ENCODE data around the gene SCN2A.

SCN2A gene

DNA sequence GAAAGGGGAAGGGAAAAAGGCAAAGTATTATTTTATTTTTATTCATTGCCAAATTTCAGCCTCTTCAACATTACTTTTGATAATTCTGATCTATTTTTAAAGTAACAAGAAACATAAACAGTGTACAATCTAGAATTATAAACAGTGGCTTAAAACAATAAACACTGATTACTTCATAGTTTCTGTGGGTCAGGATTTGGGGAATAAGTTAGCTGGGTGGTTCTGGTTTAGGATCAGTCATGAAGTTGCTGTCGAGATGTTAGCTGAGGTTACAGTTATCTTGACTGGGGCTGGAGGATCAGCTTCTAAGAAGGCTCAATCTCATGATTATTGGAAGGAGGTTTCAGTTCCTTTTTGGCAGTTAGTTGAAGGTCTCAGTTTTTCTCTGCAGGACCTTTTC, 109.2 kb downstream of the SCN2A start:
- DNase-seq = no peak

DNA sequence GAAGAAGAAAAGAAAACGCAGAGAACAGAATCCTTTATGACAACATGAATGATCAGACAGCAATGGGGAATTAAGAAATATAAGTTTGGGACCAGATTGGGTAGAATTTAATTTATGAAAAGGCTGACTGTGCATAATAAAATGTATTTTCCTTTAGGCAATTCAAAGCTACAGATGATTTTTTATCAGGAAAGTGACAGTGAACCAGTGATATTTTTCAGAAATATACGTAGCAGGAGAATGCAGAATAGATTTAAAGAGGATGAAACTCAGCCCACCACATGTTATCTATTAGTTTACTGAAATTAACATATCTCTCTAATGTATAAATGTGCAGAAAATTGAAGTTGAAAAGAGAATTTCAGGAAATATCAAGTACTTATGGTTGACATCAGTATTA, 110.0 kb downstream of the SCN2A start:
- DNase-seq = no peak

DNA sequence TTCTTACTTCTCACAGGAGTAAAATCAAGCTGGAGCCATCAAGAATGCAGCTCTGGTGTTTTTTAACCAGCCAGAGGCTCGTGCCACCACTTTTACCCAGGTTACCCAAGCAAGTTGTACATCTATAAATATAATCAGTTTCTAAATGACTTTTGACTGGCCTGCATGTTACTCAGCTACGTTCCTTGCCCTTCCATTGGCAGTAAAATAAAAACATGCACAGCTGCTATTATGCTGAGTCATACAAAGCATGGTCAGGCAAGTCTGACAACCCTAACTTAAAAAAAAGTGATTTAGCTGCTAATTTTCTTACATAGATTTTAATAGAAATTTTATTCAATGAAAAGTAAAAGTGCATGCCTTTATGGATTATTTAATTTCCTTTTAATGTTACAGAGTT, 118.5 kb downstream of the SCN2A start:
- peak; percentile 75 for DNase-seq

DNA sequence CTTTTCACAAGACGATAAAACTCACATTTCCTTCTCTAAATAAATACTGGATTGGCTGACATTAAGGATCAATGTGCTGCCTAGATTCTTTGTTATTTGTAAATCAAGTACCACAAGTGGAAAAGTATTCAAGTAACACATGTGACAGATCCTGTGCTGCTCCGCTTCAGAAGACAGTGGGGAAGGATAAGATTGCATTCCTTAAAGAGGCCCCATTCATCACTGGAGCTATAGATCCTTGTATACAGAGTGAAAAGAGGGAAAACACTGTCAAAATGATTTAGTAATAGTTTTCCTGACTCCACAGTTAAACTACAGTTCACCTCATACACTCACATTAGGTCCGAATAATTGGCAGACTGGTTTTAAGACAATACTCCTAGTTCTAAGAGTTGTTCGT, 122.3 kb downstream of the SCN2A start:
- DNase-seq = no peak

DNA sequence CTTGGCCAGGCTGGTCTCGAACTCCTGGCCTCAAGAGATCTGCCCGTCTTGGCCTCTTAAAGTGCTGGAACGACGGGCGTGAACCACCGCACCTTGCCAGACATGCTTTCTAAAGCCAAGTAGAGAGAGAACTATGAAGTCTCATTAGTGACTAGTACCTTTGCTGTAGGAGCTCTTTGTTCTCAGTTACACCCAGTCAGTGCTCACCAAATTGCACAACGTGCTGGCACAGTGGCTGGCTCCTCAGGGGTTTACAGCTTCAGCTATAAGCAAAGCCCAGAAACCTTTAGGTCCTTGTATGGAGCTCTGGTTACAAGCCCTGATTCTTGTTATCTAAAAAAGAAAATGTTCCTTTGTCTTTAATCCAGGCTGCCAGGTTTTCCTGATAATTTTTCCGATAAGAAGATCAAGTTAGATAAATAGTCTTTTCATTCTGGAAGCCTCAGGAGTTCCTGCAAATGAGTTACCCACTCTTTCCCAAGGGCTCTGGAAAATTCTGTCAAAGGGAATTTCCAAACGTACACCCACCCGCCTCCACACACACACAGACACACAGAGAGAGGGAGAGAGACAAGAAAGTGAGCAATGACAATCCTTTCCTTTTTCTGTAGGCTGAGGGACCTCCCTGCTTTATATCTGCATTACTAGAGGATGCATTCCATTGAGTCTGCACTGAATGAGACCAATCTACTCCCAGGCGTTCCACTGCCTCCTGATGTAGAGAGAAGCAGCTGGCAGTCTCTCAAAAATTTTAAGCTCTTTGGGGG, 130.1 kb downstream of the SCN2A start:
- peak; percentile 17 for DNase-seq

DNA sequence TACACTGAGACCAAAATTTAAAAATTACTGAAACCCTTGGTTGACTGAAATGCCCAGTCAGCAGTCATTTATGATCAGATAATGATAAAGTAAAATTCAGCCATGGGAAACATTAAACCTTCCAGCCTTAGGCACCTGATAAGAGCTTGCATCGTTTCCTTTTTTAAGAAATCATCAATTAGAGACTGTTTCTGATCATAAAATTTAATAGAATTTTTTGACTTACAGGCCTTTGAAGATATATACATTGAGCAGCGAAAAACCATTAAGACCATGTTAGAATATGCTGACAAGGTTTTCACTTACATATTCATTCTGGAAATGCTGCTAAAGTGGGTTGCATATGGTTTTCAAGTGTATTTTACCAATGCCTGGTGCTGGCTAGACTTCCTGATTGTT, 130.7 kb downstream of the SCN2A start:
- DNase-seq = peak; percentile 35

DNA sequence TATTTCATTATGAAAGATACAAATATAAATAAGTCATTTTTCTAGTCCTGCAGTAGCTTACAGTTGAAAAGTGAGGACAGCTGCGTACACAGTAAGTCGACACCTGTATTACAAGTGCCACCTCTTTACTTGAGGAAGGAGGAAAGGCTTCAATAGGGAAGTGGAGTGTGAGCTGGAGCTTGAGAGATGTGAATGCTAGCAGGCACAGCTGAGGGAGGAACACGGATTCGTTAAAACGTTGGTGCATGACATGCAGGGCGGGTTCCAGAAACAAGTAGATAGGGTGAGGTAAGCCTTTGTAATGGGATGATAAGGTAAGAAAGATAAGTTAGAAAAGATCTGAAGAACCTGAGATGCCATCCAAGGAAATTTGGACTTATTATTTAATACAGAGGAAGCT, 132.1 kb downstream of the SCN2A start:
- DNase-seq = peak; percentile 99

DNA sequence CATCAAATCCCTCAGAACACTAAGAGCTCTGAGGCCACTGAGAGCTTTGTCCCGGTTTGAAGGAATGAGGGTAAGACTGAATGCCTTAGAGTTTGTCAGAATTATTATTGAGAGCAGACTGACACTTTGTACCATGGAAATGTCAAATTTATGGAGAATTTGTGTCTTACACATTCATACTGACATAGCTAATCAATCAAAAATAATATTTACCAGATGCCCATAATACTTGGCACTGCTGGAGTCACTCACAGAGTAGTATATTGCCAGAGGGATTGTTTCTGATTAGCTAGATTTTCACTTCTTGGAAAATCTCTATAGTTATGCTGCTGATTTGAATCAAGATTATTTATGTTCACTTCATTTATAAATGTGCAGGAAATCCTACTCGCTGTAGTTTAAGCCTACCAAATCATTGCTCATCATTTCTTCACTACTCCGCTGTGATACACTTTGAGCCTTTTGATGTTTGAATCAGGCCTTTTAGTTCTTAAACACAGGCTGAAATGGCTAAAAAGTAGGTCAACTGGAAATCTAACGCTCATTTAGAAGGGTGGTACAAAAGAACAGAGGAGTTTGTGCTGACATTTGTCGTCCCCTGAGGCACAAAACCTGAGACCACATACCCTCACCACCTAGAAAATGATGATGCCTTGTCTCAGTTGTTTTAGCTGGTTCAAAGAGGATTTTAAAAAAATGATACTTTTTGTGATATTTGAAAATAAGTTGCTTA, 134.2 kb downstream of the SCN2A start:
- DNase-seq = peak; percentile 32

DNA sequence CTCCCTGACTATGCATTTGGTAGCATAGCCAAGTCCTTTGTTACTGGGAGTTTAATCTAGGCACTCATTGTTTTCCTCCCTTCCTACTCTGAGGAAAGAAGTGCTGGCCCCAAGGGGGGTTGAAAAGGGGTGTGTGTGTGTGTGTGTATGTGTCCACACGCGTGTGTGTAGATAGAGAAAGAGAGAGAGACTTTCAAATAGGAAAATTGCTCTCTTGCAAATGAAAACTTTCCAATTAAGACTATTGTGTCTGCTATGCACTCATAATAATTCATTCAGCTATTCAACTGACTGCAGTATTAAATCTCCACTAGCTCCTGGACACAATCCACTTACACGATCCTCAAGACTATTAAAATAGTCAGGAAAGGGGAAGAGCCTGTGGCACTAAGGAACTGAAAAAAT, 137.4 kb downstream of the SCN2A start:
- peak; percentile 56 for DNase-seq

DNA sequence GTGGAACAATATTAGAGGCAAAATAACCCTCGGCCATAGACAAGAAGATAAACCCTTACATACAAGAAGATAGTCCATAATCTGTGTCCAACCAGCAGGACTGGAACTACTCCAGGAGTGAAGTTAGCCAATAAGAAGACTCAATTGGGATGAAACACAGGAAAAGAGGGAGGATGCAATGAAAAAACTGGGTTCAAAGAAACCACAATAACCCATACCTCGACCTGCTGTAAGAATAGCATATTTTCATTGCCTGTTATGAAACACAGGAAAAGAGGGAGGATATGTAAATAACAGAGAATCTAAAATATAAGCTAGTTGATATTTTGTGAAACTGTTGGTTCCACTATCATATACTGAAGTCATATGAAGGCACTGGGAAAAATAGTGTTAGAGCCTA, 143.1 kb downstream of the SCN2A start:
- no peak for DNase-seq

DNA sequence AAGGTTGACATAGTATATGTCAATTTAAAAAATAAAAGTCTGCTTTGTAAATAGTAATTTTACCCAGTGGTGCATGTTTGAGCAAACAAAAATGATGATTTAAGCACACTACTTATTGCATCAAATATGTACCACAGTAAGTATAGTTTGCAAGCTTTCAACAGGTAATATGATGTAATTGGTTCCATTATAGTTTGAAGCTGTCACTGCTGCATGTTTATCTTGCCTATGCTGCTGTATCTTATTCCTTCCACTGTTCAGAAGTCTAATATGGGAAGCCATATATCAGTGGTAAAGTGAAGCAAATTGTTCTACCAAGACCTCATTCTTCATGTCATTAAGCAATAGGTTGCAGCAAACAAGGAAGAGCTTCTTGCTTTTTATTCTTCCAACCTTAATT, 151.7 kb downstream of the SCN2A start:
- peak; percentile 64 for DNase-seq

DNA sequence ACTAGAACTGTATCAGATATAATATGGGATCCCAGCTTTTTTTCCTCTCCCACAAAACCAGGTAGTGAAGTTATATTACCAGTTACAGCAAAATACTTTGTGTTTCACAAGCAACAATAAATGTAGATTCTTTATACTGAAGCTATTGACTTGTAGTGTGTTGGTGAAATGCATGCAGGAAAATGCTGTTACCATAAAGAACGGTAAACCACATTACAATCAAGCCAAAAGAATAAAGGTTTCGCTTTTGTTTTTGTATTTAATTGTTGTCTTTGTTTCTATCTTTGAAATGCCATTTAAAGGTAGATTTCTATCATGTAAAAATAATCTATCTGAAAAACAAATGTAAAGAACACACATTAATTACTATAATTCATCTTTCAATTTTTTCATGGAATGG, 152.6 kb downstream of the SCN2A start:
- no peak for DNase-seq

DNA sequence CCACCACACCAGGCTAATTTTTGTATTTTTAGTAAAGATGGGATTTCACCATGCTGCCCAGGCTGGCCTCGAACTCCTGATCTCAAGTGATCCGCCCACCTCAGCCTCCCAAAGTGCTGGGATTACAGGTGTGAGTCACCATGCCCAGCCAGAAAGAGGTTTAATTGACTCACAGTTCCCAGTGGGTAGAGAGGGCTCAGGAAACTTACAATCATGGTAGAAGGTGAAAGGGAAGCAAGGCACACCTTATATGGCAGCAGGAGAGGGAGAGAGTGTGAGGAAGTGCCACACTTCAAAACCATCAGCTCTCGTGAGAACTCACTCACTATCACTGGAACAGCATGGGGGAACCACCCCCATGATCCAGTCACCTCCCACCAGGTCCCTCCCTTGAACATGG, 159.4 kb downstream of the SCN2A start:
- DNase-seq = peak; percentile 29

DNA sequence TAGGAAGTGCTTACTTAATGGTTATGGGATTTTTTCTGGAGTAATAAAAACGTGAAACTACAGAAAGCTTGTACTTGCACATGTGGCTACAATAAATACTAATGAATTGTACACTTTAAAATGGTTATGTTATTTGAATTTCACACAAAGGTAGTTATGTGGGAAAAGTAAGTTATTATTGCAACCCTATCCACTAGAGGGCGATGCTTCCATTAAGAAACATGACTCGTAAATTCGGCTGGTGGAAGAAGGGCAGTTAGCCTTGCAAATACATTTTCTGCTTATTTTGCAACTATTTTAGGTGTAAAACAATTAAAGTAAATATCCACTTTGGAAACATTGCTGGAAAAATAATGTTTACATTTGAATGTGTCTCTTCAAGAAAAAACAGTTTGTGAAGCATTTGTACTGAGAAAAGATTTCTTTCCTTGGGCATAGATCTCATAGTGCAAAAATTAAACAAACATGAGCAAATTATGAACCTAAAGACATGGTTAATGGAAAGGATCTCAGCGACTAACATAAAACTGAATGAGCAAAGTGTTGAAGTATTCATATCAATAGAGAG, 162.2 kb downstream of the SCN2A start:
- DNase-seq = peak; percentile 93

DNA sequence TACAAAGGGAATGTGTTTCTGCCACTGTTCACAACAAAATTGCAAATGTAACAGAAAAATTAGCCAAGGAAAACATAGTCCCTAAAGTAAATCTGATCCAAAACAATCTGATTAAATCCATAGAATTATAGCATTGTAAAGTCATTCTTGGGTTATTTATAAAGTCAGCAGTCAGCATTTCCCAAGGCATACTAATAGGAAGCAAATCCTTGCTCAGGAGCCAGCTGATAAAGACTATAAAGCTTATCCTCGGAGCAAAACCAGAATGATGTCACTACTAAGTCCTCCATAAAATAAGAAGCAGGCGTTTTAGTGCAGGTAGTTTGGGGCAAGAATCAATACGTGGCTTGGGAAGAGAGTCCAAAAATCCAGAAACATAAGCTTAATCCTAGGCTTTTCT, 162.9 kb downstream of the SCN2A start:
- DNase-seq = no peak

DNA sequence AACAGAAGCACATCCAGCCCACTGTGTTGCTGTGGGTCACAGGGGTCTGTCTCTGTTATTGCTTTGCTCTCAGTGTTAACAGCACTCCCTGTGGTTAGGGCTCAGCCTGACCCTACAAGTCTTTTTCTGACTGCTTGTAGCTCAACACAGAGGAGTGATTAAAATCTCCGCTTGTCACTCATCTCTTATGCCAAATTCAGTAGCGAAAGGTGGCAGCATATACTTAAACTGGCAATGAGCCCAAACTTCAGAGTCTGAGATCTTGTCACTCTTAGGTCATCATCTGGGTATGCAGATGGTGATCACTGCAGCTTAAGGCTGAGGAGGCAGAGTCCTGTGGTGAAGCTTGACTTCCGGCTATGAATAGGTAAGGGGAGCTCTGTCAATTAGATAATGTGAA, 167.0 kb downstream of the SCN2A start:
- no peak for DNase-seq

DNA sequence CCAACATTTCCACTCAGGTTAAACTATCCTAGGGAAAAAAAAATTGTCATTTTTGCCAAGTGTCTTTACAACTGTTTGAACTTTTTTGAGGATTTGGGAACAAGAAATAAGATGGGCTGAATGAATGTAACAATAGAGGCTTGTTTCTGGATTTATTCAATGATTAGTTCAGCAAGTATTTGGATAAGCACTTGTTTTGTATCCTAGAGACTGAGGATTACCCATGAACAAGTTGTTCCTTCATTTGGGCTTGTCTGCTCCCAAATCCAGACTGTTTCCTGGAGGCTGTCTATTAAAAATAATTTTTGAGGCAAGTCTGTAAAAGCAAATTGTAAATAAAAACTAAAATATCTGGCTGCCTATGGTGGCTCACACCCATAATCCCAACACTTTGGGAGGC, 168.3 kb downstream of the SCN2A start:
- no peak for DNase-seq

DNA sequence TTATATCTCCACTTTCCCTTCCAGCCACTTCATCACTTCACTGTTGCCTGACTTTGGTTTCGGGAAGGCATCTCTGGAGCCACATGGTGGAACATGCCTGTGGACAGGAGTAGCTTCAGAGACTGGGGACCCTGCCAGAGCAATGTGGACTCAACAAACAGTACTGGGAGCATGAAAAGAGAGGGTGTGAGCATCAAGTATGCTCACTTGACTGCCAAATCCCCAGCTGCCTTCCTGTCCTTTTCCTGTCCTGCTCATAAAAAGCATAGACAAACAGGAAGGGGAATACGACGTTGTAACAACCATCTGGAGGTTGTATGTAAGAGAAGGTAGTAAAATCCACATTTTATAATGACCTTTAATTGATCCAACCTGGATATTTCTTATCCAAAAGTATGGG, 169.0 kb downstream of the SCN2A start:
- DNase-seq = peak; percentile 73

DNA sequence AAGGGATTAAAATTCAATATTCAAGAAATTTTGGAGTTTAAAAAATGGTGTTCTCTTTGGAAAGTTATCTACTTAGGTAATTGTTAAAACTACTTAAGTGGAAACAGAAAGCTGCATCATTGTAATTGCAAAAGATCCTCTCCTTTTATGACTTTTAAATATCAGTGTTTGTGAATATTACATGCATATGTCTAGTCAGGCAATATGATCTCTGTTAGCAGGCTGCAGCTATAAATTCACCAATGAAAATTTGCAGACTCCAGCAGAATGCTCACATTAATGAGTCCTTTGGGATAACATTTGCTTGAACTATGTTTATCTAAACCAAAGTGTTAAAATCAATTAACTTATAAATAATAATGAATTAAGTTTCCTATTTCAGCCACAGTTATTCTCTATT, 171.1 kb downstream of the SCN2A start:
- no peak for DNase-seq

DNA sequence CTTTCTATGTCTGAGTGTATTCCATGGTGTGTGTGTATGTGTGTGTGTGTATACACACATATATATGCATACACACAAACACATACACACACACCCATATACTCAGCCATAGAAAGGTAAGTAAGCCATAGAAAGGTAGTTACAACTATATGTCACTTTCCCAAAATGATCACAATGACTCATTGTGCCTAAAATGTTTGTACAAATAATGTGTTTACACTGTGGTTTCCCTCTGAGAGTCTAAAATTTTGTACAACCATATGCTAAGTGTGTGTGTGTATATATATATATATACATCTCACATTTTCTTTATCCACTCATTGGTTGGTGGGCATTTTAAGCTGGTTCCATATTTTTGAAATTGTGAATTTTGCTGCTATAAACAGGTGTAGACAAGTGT, 175.0 kb downstream of the SCN2A start:
- peak; percentile 32 for DNase-seq

DNA sequence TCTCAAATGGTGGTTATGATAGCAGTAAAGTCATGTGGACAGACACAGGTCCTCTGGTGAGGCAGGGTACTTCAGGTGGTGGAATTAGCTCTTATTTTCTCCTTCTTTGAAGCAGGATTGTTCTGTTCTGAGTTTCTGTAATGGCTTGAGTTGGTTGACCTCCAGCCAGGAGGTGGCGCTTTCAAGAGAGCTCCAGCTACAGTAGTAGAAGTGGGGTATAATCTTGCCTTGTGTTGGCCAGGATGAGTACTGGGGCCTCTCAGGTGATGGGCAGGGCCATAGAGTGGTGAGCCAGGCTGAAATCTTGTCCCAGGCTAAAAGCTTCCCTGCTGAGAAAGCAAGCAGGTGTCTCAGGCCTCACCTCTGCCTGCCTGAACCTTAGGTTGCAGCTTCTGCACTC, 177.8 kb downstream of the SCN2A start:
- DNase-seq = peak; percentile 28

DNA sequence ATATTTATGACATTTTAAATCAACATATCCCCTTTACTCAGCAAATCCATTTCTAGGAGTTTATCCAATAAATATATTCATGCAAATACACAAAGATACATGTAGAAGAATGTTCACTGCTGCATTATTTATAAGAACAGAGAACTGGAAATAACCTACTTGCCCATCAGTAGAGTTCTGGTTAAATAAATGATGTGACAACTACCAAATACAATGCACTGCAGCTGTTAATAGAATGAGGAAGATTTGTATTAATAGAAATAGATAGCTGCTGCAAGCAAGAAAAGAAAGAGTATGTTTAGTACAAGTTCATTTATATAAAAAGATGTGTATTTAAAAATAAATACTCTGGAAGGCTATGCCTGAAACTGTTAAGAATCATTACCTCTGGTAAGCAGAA, 181.0 kb downstream of the SCN2A start:
- no peak for DNase-seq

DNA sequence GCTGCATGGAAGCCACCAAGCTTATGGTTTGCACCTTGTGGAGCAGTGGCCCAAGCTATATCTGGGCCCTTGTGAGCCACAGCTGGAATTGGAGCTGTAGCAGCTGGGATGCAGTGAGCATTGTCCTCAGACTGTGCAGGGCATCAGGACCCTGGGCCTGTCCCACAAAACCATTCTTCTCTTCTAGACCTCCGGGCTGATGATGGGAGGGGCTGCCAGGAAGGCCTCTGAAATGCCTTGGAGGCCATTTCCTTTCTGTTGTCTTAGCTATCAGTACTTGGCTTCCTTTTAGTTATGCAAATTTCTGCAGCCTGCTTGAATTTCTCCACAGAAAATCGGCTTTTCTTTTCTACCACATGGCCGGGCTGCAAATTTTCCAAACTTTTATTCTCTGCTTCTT, 183.9 kb downstream of the SCN2A start:
- DNase-seq = no peak

DNA sequence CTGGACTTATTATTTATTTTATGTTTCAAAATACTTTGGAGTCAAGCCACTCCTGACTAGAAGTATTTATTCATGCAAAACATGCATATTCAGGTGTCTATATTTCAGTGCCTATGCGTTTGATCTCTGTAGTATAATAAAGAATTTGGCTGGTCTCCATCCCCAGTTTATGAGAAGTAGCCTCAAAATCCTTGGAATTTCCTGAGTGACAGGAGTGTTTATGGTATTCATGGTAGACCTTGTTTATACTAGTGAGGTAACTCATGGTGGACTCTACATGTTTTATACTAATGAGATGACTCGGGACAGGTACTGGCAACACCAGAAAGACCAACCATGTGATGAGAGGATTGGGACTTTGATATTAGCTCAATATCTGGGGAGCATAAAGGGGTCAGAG, 186.3 kb downstream of the SCN2A start:
- DNase-seq = no peak

Data from DMS53 (cell line).